ENCODE measurements around the gene SMG6.

Gene SMG6

GRCh38 chr17:2047590-2047989 lies 256.0 kb downstream of the SMG6 start:
- DNase-seq (ENCODE audit: low read depth): no peak

- DNase-seq (ENCODE audit: low read depth): no peak
Measured at GRCh38 chr17:2044263-2044894, 259.2 kb downstream of the SMG6 start.

GRCh38 chr17:2043785-2044184 lies 259.8 kb downstream of the SMG6 start:
- DNase-seq (ENCODE audit: low read depth): no peak

GRCh38 chr17:2042933-2043332 lies 260.7 kb downstream of the SMG6 start:
- no peak for DNase-seq (ENCODE audit: low read depth)

- no peak for DNase-seq (ENCODE audit: low read depth)
Measured at GRCh38 chr17:2042390-2042847, 261.2 kb downstream of the SMG6 start.

- peak; percentile 84 for DNase-seq (ENCODE audit: low read depth)
Measured at GRCh38 chr17:2041561-2042389, 261.8 kb downstream of the SMG6 start, which contains the start of gene OVCA2. Gene OVCA2 (plus strand): TSS chr17:2042022. CDS start chr17:2042048, 26 bp downstream.

- no peak for DNase-seq (ENCODE audit: low read depth)
Measured at GRCh38 chr17:2040942-2041560, 262.5 kb downstream of the SMG6 start.

- no peak for DNase-seq (ENCODE audit: low read depth)
Measured at GRCh38 chr17:2040219-2040827, 263.3 kb downstream of the SMG6 start.

GRCh38 chr17:2037155-2037554 lies 266.4 kb downstream of the SMG6 start:
- DNase-seq (ENCODE audit: low read depth): no peak

GRCh38 chr17:2035541-2036488 lies 267.8 kb downstream of the SMG6 start:
- DNase-seq (ENCODE audit: low read depth): no peak

GRCh38 chr17:2034806-2035540 lies 268.6 kb downstream of the SMG6 start:
- DNase-seq (ENCODE audit: low read depth): no peak

- DNase-seq (ENCODE audit: low read depth): no peak
Measured at GRCh38 chr17:2034157-2034556, 269.4 kb downstream of the SMG6 start.

GRCh38 chr17:2033153-2033552 lies 270.4 kb downstream of the SMG6 start:
- no peak for DNase-seq (ENCODE audit: low read depth)

- peak; percentile 82 for DNase-seq (ENCODE audit: low read depth)
Measured at GRCh38 chr17:2030779-2031163, 272.8 kb downstream of the SMG6 start.

- peak; percentile 82 for DNase-seq (ENCODE audit: low read depth)
Measured at GRCh38 chr17:2029911-2030778, 273.4 kb downstream of the SMG6 start, which contains the start of gene DPH1. Gene DPH1 (plus strand): TSS chr17:2030153. CDS start chr17:2030170, 17 bp downstream.

- no peak for DNase-seq (ENCODE audit: low read depth)
Measured at GRCh38 chr17:2028737-2029136, 274.8 kb downstream of the SMG6 start.

GRCh38 chr17:2028234-2028614 lies 275.4 kb downstream of the SMG6 start:
- no peak for DNase-seq (ENCODE audit: low read depth)

- DNase-seq (ENCODE audit: low read depth): no peak
Measured at GRCh38 chr17:2027528-2028233, 275.9 kb downstream of the SMG6 start.

All from stromal cell of bone marrow (primary cell).